Measurements from ENCODE around the gene BET1L.
"Not testable (repeated sequence)": the region's sequence is repeated elsewhere in the genome, so short reads cannot be mapped to it uniquely, and the experiment has no call there.

The BET1L gene

DNA sequence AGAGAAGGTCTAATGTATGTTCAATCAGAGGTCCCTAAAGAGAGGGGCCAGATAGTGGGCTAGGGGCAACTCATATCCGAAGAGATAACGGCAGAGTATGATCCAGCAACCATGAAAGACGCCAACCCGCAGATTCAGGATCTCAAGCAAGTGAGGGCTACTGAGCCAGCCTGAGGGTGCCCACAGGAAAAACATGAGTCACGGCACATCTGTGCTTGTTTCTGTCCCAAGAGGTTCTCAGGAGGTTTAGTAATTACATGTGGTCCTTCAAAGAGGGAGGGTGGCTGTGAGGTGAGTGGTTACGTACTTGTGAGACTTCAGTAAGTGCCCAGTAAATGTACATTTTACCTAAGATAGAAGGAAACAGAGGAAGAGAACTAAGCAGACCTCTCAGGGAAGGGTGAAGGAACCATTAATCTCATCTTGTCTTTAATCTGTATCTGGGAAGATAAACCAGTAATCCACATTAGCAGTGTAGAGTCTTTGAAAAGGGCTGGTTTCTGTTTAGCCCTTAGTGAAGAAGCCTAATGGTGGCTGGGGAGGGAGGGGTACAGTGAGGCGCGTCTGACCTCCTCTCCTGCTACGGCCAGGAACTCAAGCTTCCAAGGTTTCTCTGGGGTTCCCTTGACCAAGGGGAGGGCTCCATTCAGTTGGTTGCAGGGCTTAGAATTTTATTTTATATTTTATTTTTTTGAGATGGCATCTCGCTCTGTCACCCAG lies 18.7 kb upstream of the BET1L start:
- FAIRE-seq, result no peak

DNA sequence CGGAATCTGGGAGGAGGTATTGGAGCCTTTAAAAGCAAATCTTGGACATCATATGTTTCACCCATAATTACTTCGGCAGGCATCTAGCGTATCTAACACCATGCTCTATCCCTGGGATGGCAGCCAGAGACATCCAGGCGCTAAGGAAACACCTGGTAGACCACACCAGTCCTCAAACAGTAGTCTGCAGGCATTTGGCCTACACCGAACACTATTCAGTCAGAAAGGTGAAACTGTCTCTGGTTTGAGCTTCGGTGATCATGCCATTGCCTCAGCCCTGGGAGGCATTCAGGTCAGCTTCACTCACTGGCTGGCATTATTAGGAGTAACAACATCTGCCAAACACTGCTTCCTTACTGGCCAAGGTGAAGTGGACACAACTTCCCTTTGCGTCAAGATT lies 17.2 kb upstream of the BET1L start:
- no peak for FAIRE-seq

GRCh38 chr11:223884-224283 lies 16.7 kb upstream of the BET1L start:
- no peak for FAIRE-seq

- FAIRE-seq, result no peak
Observed at GRCh38 chr11:223026-223789, 16.0 kb upstream of the BET1L start.

DNA sequence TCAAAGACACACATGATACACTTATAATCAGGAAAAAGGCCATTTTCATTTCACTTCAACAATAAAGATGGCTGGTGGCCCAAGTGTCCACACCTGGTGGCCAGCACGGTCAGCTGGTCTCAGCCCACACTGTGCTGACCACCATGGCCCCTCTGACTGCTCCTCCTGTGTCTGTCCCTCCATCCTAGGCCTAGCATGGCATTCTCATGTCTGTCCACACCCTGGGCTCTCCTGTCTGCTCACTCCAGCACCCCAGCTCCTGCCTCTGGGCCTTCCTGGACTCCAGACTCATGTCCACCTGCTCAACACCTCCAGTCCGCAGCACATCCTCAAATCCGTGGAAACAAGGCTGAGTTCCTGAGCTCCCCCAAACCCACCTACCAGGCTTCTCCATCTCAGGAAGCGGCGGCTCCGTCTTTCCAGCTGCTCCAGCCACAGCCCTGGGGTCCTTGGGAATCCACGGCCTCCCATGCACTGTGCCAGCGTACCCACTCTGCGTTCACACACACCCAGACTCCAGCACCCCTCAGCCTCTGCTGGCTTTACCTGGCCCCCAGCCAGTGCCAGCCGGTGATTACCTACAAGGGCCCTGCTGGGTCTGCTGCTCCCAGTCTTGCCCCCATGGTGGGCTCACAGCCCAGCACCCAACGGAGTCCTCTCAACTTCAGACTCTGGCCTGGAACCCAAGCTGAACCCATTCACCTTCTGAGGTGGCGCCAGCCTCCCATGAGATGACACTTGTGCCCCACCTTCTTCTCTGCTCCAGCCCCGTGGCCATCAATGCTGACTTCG lies 15.0 kb upstream of the BET1L start:
- no peak for FAIRE-seq

DNA sequence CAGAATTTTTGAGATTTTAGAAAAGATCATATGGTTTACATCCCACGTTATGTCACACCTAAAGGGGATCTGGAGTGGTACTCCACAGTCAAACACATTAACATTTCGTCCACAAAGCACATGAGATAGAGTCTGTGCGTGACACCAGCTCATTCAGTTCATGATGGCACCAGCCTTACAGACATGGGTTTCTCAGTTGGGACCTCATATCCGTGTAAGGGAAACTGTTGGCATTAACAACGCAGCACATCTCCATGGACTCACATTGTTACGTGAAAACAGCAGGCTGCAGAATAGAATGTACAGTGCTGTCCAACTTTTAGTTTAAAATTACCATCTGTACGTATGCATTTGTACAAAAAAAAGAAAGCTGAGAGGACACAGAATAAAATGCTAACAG lies 14.3 kb upstream of the BET1L start:
- FAIRE-seq, result no peak

DNA sequence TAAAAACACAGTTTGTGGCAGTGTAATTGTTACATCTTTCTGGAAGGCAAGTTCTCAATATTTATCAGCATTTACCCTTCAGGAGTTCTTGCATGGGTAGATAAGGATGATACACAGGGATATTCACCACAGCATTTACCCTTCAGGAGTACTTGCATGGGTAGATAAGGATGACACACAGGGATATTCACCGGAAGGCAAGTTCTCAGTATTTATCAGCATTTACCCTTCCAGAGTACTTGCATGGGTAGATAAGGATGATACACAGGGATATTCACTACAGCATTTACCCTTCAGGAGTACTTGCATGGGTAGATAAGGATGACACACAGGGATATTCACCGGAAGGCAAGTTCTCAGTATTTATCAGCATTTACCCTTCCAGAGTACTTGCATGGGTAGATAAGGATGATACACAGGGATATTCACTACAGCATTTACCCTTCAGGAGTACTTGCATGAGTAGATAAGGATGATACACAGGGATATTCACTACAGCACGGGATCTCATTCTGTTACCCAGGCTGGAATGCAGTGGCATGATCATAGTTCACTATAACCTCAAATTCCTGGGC lies 13.5 kb upstream of the BET1L start:
- FAIRE-seq, result not testable (repeated sequence)

DNA sequence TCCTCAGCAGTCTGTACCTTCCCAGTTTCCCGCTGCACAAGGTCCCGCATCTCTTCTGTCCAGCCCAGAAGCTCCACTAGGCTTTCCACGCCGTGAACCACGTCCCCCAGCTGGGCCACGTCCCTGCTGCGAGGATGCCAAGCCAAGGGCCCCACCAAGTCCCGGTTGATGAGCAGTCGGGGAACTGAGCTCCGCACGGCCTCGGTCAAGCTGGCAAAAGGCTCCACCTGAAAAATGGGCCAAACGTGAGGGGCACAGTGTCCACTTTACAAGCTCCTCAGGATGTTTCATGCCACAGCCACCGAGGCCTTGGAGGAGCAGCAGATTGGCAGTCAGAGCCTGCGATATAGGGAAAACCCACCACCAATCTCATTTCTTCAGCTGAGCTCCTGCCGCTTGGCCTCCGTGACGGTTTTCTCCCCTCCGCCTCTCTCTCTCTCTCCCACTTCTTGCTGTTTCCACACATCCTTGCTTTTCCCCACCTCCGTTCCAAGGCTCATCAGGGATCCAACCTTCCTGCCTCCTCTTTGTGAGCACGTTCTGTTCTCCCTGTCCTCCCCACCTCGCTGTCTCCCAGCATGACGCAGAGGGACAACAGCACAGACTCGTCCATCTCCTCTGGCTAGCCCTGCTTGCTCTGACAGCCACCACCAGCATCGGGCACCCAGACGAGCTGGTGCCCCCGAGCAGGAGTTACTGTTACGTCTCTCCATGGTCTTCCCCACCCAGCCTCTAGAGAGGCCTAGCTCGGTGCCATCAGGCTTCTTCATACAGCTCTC lies 11.8 kb upstream of the BET1L start:
- no peak for FAIRE-seq

DNA sequence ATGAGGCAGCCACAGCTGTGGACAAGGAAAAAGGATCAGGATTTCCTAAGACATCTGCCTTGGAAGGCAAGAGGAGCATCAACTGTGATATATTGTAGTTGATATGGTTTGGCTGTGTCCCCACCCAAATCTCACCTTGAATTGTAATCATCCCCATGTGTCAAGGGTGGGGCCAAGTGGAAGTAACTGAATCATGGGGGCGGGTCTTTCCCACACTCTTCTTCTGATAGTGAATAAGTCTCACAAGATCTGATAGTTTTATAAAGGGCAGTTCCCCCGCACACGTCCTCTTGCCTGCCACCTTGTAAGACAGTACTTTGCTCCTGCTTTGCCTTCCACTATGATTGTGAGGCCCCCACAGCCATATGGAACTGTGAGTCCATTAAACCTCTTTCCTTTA lies 10.5 kb upstream of the BET1L start:
- FAIRE-seq, result no peak

GRCh38 chr11:216081-216974 lies 9.1 kb upstream of the BET1L start:
- no peak for FAIRE-seq

DNA sequence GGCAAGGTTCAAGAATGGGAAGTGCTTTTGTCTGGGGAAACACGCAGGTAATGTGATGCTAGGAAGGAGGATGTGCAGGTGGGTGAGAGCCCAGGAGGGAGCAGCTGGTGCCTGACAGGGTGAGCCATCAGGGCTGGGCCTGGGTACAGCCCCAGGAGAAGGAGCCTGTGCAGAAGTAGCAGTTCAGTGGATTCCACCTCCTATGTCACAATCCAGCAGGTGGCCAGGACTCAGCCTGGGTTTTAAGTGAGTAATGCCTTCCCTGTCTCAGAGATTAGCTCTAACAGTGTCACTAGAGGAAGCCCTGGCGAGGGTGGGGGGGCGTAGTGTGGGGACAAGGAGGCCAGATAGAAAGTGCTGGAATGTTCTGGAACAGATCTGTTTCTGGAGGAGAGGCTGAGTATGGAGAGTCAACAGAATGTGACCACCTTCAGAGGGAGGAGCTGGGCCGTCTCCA lies 8.4 kb upstream of the BET1L start:
- FAIRE-seq, result no peak

DNA sequence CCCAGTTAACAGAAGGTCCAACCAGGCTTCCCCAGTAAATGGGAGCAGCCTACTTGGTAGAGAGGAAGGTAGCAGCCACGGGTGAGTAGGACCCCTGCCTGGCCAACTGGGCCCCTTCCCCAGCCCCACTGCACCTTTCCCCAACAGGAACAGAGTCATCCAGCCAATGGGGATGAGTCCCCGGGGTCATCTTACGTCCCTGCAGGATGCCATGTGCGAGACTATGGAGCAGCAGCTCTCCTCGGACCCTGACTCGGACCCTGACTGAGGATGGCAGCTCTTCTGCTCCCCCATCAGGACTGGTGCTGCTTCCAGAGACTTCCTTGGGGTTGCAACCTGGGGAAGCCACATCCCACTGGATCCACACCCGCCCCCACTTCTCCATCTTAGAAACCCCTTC lies 6.9 kb upstream of the BET1L start:
- FAIRE-seq, result no peak

DNA sequence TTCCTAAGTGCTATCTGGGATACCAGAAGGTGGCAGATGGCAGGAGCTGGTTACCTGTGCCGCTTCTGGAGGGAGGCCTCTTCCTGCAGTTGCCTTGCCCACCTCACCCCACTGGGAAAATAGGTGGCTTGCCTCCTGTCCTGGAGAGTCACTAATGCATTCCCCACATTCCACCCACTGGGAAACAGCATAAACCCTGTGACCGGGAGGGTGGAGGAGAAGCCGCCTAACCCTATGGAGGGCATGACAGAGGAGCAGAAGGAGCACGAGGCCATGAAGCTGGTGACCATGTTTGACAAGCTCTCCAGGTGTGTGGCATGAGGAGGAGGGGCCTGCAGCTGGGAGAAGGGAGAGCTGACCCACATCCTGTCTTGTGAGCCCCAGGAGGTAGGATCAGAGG lies 5.9 kb upstream of the BET1L start:
- no peak for FAIRE-seq

DNA sequence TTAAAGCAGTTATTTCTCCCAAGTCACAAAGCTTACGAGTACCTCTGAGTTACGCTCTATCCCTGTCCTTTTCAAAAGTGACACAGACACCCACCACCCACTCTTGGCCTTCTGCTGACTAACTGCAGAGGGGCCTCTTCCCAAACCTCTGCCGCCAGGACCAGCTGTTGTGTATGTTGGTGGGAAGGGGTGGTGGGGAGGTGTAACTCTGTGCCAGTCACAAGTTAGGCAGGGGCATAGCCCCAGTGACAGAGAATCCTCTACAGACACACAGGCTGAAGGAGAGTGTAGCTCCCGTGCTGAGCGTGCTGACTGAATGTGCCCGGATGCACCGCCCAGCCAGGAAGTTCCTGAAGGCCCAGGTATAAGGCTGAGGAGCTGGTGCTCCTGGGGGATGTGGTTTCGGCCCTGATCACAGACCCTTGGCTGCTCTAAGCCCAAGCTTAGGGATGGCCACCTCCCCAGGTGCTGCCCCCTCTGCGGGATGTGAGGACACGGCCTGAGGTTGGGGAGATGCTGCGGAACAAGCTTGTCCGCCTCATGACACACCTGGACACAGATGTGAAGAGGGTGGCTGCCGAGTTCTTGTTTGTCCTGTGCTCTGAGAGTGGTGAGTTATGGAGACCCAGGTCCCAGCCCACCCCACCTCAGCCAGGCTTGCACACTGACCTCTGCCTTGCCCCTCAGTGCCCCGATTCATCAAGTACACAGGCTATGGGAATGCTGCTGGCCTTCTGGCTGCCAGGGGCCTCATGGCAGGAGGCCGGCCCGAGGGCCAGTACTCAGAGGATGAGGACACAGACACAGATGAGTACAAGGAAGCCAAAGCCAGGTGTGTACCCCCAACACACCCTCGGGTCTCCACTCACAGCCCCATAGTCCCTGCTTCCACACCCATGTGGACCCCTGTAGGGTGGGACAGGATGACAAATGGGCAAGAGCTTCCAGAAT lies 5.2 kb upstream of the BET1L start:
- FAIRE-seq, result no peak

DNA sequence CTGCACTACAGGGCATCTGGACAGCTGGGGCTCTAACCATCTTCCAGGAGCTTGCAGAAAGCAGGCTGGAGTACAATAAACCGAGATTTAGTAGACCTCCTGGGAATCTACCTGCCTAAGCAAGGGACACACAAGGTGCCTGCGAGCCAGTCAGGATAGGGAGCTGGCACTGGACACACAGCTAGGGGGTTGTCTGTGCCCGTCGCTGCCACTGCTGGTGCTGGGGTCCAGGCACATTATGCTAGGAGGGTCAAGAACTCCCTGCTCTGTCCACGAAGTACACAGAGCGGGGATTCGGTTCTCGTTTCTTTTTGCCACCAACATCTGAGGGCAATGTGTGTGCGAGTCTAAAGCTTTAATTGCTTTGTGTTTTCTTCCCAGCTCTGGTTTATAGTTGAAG lies 4.5 kb upstream of the BET1L start:
- FAIRE-seq, result no peak

DNA sequence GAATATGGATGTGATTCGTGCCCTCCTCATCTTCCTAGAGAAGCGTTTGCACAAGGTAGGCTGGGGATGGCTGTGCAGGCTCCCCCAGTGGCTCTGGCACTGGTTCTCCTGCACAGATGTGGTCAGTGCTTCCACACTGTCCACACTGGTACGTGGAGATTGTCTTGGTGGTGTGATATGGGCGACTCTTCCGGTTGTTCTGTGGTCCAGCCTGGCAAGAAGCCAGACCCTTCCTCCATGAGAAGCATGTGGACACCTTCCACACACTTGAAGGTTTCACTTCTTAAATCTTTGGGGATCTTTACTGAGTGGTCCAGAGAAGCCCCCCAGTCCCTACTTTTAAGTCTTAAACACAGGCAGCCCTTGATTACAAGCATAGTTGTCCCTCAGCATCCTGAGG lies 4.1 kb upstream of the BET1L start:
- no peak for FAIRE-seq

DNA sequence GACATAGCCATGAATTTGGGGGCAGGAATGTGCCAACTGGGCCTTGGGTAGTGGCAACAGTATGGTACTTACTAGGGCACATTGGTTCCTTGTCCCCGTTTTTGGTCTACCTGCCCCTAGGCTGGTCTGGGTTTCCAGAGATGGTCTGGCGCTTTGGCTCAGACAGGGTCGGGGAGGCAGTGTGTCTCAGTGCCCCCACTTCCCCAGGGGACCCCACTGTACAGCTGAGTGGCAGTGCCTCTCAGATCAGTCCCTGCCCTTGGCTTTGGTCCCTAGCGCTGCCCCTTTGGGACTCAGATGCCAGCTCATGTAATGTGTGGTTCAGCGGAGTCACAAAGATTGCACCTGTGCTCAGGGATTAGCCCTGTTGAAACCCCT lies 3.6 kb upstream of the BET1L start:
- no peak for FAIRE-seq

GRCh38 chr11:210122-210802 lies 3.1 kb upstream of the BET1L start:
- no peak for FAIRE-seq

DNA sequence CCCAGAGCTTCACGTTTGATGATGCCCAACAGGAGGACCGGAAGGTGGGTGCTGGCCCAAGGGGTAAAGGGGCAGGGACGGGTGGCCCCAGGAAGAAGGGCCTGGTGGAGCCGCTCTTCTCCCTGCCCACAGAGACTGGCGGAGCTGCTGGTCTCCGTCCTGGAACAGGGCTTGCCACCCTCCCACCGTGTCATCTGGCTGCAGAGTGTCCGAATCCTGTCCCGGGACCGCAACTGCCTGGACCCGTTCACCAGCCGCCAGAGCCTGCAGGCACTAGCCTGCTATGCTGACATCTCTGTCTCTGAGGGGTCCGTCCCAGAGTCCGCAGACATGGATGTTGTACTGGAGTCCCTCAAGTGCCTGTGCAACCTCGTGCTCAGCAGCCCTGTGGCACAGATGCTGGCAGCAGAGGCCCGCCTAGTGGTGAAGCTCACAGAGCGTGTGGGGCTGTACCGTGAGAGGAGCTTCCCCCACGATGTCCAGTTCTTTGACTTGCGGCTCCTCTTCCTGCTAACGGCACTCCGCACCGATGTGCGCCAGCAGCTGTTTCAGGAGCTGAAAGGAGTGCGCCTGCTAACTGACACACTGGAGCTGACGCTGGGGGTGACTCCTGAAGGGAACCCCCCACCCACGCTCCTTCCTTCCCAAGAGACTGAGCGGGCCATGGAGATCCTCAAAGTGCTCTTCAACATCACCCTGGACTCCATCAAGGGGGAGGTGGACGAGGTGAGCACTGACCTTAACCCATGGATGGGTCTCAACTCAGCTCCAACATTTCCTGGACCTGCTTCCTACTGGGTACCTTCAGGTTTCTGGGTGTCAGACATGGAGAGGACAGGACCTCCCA lies 2.3 kb upstream of the BET1L start:
- no peak for FAIRE-seq

Measured in A204.1 (cell line).